HG02943 (cell line): ENCODE results near the gene HYI.

Experiments used
- ATAC-seq: cut with Tn5 transposase; IDR thresholded peaks from one replicate; pipeline ENCODE4 v1.9.1; 2021; ENCODE audit warnings: mild to moderate bottlenecking, low read depth, moderate library complexity; ENCODE audit not compliant: unreplicated experiment

Gene HYI

GRCh38 chr1:43405219-43405875, 48.4 kb downstream of the HYI start:
- no peak for ATAC-seq

DNA sequence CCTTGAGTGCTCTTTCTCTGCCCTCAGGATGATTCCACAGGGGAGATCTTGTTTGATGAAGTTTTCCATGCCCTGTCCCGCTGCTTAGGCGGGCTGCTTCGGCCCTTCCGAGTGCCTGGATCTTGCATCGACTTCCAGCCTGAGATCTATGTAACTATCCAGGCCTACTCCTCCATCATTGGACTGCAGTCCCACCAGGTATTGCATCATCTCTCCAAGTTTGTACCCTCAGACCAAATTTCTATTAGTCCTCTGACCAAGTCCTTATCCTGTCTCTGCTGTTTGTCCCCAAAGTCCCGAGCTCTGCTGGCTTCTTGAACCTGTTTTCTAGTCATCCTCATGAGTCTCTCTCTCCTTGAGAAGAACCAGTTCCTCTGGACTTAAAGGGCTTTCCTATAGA, 49.4 kb downstream of the HYI start:
- ATAC-seq, result no peak

DNA sequence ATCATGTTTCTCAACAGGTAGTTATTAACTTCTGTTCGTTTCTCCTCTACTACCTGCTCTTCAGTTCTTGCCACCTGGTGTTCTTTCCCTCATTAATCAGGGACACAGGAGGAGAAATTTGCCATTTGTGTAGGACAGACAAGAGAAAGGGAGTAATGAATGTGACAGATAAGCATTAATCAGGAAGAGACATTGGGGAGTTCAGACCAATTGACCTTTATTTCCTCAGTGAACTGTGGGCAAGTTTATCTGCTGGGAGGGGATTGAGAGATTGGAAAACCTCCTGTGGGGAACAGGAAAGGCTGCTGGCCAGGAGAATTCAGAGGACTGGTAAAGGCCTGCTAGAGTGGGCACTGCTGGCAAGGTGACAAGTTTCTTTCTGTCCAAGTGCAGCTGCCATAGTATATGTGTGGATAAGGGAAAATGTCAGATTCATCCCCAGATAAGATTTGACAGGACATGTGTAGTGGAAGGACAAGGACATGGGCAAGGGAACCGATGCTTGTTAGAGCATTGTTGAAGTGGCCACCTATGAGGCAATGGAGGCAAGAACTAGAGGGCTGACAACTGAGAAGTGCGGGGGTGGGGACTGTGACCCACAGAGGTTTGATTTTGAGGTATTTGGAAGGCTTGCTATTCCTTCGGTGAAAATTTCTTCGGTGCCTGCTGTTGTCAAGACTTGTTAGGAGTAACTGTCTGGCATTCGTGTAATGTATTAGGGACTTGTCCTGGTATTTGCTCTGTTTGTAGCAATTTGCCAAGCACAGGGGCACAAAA, 51.5 kb downstream of the HYI start:
- ATAC-seq, result no peak
